Activated CD4-positive, CD25-positive, alpha-beta regulatory T cell treated with anti-CD3 and anti-CD28 coated beads, Interleukin-2, amount 50 U/mL, for 72 hours (primary cell): ENCODE results near the gene TRIM49C.
"Not testable (repeated sequence)": the region's sequence is repeated elsewhere in the genome, so short reads cannot be mapped to it uniquely, and the experiment has no call there.

Experiments used
- DNase-seq: peaks from one replicate; pipeline ENCODE4 v3.0.0; 2021

Gene TRIM49C, protein sequence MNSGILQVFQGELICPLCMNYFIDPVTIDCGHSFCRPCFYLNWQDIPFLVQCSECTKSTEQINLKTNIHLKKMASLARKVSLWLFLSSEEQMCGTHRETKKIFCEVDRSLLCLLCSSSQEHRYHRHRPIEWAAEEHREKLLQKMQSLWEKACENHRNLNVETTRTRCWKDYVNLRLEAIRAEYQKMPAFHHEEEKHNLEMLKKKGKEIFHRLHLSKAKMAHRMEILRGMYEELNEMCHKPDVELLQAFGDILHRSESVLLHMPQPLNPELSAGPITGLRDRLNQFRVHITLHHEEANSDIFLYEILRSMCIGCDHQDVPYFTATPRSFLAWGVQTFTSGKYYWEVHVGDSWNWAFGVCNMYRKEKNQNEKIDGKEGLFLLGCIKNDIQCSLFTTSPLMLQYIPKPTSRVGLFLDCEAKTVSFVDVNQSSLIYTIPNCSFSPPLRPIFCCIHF

GRCh38 chr11:90030806-90031205 lies at the start of gene TRIM49C:
TRIM49C (plus strand) TSS chr11:90031106; CDS start chr11:90035212, 4,106 bp downstream.
- DNase-seq, result not testable (repeated sequence)

DNA sequence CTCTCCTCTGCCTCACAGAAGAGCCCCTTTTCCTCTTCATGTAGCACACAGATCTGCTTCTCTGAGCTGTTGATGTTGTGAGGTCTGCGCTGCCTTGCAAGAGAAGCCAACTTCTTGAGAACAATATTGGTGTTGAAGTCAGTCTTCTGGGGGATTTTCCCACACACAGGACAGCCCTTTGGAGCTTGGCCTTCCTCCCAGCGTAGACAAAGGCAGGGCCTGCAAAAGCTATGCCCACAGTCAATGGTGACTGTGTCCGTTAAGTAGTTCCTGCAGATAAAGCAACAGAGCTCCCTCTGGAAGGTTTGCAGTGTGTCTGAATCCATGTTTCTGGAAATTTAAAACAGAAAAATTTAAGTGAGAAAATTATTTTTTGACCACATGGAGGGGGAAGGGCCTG lies 6.7 kb upstream of the TRIM49C start:
- DNase-seq, result not testable (repeated sequence)

DNA sequence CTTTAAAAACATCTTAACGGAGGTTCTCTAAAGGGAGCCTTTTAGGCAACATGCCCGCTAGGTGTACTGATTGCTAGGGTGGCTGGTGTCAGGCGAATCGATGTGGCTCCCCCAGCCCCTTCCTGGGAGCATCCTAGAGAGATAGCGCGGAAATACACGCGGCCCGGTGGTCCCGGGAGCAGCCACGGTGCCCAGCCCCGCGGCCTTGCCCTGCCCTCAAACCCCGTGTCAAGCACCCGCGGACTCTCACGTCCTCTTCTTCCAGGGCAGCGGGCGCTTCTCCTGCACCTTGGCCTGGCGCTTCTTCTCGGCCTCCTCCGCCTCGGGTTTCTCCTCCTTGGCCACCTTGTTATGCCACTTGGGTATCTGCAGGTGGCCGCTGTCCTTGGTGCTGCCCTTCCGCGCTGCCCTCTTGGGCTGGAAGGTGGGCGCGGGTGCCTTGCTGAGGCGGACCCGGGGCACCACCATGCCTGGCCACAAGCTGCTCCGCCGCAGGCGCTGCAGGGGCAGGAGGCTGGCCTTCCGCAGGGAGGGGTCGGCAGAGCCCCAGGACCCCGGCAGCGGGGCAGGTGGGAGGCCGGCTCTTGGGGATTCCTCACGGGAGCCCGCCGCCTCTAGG lies 20.8 kb downstream of the TRIM49C start:
- not testable (repeated sequence) for DNase-seq

DNA sequence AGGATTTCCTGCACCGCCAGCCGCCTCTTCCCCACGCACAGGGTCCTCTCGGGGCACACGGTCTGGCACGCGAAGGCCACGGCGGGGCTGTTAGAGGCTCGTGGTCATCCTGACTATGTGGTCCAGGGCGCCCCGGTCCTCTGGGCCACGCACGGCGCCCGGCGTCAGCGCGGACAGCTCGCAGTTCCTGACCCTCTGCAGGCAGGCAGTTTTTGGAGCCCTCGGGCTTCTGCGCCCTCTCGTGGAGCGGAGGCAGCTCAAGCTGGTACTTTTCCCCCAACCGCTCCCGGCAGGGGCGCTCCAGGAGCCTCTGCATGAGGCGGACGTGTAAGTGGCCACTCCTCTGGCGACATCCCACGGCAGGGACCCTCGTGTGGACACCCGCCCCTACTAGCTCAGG lies 21.4 kb downstream of the TRIM49C start:
- DNase-seq, result not testable (repeated sequence)

DNA sequence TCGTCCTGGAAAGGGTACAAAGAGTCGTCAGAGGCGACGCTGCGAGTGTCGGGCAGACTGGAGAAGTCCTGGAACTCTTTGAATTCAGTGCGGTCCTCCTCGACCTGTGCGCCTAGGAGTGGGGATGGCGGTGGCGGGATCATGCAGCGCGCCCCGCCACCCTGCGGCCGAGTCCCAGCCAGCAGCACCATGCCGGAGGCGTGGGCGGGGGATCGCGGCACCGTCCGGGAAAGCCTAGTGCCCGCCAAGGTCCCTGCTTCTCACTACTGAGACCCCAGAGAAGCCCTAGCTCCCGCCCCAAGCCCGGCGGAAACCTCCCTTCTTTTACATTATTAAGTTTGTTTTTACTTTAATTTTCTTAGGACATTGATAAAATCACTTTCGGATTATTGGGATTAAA lies 22.6 kb downstream of the TRIM49C start:
- DNase-seq, result not testable (repeated sequence)

DNA sequence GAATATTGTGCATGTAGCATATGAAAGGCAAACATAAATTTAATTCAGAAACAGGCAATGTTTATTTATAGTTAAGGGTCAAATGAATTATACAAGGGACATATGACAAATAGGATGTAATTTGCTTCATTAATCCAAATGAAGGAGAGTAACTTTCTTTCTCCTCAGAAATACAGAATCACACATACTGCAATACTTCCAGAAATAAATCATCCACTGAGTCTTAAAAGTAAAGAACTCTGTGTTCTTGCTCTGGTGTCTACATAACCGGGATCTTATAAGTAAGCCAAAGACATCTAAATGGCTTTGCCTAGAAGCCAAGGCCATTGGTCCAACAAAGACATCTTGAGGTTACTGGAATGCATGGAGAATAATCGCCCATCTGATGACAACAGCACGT lies 54.7 kb downstream of the TRIM49C start, which contains the start of gene UBTFL1:
UBTFL1 (plus strand) TSS at position 301 of the 400 bp plus-strand sequence; CDS start at position 301, 0 bp downstream.
- DNase-seq, result not testable (repeated sequence)

DNA sequence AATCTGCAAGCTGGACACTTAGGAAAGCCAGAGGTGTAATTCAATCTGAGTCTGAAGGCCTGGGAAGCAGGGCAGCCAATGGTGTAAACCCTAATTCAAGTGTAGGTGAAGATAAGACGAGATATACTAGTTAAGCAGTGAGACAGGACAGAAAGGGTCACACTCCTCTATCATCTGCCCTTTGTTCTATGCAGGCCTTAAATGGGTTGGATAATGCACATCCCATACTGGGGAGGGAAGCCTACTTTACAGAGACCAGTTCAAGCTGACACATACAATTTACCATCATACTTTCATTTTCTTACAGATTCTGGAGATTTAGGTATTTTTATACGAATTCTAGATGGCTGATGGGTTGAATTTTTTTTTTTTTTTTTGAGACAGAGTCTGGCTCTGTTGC lies 57.8 kb downstream of the TRIM49C start:
- DNase-seq, result not testable (repeated sequence)
